Activated CD4-positive, alpha-beta T cell treated with anti-CD3 and anti-CD28 coated beads for 4 hours (primary cell): ENCODE data around the gene CD46.
A peak's percentile ranks its signal among the peaks of the same experiment; 100 is the strongest.

Source experiments
- DNase-seq, 2 donors: peaks; one replicate each; pipeline ENCODE4 v3.0.0-alpha.2; 2020

Gene CD46

DNA sequence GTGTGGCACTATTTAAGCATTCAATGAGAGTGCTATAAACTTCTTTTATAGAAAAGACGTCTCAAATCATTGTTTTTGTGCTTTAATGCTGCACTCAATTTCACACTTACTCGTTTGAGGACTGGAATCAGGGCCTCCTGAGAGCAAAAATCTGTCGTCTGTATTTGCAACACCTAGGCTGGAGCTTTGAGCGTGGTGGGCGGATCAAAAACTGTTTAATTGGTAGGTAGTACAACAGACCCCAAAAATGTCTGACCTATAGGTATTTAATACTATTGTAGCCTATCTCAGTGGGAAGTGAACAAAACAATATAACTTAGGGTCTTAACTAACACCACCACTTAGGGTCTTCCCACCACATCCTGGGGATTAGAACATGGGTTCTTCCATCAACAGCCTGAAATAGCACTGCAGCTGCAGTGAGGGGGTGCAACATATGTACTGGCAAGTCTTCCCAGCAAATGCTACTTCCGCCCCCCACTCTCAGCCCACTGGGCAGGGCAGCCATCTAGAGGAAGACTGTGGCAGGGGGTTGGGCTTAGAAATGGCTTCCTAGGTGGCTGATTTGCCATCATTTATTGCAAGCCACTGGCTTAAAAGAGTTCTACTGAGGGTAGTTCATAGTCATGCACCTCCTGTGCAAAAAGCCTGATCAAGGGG, 48.3 kb downstream of the CD46 start:
- DNase-seq, result no peak

DNA sequence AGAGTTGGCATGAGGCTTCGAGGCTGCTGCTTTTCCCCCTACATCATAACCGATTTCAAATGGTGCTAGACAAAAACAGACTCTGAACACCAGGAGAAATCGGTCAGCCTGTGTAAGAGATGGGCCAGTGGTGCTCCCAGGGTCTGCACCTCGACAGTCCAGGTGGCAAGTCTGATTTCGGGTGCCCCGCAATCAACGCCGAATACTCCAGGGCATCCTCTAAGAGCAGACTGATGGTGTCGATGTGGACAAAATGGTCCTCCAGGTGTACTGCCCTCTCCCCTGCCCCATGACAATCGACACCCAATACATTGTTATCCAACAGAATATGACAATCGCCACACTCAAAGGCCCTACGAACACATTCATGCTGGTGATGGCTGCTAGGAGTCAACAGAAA, 50.0 kb downstream of the CD46 start:
- DNase-seq, result no peak

DNA sequence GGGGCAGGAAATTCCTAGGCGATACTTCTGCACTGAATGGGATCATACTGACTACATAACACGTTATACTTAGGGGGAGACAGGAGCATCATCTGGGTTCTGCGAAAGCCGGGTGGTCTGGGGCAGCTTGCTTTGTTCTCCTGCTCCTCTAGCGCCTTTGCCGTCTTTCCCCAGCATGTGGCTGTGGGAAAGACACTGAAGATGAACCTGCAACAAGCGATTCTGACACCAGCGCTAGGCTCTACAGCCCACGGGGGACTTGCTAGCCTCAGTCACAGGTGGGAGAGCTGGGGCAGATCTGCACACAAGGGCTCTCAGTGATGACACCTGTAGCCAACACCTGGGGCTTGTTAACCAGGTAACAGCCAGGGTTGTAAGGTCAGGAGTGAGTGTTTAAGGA, 51.8 kb downstream of the CD46 start:
- no peak for DNase-seq

DNA sequence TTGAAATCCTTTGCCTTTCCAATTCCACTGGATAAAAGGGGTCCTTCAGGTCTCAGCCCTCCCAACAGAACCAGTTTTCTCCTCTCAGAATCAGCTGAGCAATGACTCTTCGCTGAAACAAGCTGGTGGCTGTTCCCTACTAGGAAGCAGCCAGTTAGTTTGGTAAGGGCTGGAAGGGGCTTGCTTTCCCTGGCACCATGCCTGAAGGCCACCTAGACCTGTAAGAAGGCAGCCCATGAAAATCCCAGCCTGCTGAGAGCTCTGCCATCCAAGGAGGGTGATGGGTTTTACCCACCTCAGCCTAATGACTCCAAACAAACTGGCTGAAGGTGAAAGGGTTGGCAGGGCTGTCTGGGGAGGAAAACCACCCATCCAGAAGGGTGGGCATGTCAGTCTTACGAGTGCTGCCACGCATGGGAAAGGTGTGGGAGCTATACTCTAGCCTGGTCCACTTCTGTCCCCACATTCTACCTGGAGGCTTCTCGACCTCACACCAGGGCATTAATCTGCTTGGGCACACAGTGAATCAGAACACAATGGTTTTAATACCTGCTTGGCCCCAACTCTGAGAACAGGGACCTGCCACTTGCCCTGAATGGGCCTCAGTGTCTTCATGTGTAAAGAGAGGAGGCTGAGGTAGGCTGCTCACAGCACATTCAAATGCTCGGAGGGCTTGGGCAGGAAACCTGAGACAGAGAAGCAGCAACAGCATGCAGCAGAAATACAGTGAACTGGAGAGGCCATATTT, 53.0 kb downstream of the CD46 start:
- DNase-seq, result no peak

DNA sequence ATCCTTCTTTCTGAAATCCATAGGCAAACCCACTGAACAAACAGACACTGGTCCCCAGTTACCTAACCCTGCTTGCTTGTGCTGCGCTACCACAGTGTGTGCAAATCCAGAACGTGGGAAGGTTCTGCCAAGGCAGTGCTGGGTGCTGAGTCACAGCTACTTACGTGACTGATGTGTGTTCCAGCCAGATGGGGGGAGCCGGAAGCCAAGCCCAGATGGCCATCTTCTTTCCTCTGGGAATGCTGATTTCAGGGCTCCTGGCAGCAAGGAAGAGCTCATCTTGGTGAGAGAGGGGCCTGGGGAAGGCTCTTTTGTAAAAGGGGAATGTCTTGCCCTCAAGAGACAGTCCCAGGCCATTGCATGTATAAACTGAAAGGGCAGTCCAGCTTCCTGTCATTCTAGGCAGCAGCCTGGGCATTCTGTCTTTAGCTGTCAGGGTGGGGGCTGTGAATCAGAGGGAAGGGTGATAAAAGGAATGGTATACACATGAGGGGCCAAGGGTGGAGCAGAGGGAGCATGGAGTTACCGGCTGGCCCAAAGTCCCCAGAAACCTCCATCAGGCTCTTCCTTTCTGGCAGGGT, 54.1 kb downstream of the CD46 start:
- no peak for DNase-seq

DNA sequence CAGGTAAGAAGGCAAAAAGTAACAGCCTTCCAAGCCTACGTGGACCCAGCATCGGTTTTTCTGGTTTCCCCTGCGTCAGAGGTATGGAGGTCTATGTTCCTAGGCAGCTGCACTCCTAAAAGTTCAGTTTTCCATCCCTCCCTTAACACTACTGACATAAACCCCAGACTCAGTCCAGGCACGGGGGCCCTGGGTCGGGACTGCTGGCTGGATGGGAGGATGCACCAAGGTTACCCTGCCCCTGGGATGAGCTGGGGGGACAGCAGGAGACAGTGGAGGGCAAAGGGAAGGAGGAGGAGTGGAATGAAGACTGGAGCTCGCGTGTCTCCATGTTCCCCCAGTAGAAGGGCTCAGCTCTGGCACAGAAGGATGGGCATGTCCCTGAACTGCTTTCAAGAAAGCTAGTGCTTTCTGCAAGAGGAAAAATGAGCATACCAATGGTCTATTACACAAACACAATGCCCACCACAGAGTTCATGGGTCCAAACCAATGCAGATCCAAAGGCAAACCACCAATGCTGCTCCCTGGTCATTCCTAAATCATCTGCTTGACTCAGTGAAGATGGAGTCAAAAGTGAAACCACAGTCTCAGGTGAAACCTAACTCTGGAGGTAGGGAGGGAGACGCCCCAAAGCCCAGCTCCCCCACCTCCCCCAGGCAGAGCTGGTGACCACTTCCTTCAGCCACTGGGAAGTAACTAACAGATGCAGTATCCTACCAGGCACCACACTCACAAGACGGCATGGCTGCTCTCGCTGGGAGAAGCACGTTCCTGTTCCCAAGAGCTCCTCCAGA, 54.9 kb downstream of the CD46 start:
- DNase-seq, result no peak

DNA sequence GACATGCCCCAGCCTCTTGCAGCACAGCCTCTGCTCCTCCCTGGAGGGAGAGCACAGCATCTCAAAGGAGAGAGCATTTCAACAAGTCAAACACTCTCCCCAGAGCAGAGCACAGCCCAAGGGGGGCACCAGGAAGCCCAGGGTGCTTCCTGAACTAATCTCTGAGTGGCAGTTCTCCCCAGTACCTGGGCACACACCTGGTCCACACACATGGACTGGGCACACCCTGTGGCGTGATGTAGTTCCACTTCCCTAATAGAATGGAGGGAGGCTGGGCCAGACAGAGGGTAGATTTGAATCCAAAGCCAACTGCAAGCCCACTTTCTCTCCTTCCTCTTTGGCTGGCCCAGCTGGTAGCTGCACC, 55.5 kb downstream of the CD46 start:
- DNase-seq, result no peak

DNA sequence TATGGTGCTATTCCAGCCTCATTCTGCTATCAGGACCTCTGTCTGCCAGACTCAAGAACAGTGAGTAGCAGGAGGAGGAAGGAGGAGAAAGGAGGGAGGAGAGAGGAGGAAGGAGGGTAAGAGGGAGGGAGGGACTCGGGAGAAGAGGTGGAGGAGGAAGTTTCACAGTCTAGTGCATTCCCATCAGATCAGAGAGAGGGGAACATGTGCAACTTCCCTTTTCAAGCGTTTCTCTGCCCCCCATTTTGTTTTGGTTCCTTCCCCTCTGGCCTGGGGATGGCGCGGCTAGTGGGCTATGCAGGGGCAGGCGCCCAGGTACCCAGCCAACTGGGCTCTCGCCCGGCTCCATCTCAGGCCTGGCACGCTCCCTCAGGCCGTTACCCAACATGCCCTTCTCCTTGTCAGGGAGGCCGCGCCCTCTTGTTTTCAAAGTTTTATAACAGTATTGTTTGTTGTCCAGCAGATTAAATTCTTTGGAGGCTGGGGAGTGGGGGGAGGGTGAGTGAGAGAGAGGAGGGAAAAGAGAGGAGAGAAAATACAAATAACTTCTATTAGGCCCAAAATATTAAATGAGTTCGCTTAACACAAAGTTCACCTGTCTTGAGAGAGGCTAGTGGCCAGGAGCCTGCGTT, 56.0 kb downstream of the CD46 start:
- DNase-seq, result no peak

DNA sequence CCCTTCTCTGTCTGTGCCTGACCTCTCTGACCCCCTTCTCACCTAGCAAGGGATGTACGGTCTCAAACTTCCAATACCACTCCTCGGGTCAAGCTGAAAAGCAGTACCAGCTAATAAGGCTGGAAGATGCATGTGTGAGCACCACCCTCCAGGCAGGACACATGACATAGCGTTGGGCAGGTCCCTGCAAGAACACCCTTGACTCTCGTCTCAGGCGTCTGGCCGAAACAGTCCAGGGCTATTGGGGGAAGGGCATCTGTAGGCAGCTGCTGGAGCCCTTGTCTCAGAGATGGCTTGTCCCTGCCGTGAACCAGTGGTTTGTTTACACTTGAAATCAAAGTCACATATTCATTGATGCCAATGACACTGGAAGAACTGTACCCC, 56.5 kb downstream of the CD46 start:
- no peak for DNase-seq

DNA sequence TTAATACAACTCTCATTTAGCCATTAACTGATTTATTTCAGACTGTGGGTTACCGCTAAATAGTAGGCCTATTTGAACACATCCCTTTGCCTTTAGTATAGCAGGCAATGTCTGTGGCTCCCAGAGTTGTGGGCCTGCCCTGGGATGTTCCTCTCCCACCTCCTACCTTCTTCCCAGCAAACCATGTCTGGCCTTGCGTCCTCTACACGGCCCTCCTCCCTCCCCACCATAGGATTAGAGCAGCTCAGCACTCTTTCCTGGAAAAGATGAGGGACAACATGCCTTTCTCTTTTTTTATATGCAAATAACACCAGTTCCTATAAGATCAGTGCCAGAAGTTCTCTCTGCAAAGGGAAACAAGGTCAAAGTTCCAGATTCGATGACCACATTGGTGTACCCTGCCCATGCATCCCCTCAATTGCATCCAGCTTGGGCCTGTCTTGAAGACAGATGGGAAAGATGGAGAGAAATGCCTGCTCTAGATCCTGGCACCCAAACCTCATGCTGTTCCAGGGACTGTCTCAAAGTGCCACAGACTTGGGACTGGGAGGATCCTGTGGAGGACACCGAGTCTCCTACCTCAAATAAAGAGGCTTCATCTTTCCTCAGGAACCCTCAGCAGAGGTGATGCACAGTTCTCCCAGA, 57.2 kb downstream of the CD46 start:
- DNase-seq, result no peak

DNA sequence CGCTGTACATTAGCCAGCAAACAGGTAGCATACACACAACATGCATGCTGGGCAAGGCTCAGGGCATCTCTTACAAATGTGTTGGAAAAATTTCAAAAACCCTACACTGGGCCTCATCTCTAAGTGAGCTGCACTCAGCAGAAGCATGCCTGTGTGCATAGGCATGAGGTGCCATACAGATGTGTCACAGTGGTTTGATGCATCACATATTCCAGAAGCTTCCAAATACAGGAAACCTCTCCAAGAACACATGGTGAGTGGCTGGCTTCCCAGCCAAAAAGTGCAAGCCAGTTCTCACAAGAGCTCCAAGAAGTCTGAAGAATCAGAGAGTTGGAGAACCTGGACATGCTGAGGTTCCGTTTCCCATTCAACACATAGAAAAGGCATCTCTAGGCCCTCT, 58.3 kb downstream of the CD46 start:
- no peak for DNase-seq

DNA sequence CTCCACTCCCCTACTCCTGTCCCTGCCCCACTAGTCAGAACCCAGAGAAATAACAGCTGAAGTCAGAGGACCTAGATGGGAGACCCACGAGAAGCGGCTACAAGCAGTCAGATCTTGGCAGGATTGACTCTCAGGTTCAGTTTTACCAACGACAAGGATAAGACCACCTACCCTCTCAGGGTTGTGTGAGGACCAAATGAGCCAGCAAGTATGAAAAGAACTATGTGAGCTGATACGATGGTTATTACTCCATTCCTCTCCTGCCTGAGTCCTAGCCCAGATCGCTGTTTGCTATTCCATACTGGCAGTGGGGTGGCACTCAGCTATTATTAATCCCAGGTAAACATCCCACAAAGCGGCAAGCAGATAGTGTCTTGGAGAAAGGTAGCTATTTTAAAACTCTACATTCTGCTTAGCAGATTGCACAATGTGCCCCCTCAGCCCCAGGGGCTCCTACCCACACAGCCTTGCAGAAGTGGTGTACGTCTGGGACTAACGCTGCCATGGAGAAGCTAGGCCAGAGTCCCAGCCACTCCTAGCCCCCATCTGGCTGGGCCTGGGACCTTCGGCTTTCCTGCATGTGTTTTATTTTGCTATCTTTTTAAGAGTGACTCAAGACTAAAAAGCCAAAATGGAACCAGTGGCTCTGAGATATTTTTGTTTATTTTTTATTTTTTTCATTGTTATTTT, 58.9 kb downstream of the CD46 start:
- no peak for DNase-seq

DNA sequence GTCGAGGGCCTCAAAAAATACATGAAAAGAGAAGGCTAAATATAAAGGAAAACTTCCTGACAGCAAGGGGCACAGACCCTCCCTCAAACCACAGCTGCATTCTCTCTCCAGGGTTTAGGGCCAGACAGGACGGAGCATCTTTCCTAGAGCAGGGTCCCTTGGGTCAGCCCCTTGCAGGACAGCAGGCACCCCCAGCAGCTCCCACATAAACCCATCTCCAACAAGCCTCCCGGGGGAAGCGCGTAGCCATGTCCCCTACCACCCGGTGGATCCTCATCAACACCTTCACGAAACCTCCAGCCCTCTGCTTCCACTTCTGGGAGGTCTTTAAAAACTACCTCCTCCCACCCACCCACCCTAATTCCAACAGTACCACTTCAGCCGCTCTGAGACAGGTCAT, 59.5 kb downstream of the CD46 start:
- DNase-seq, result no peak

DNA sequence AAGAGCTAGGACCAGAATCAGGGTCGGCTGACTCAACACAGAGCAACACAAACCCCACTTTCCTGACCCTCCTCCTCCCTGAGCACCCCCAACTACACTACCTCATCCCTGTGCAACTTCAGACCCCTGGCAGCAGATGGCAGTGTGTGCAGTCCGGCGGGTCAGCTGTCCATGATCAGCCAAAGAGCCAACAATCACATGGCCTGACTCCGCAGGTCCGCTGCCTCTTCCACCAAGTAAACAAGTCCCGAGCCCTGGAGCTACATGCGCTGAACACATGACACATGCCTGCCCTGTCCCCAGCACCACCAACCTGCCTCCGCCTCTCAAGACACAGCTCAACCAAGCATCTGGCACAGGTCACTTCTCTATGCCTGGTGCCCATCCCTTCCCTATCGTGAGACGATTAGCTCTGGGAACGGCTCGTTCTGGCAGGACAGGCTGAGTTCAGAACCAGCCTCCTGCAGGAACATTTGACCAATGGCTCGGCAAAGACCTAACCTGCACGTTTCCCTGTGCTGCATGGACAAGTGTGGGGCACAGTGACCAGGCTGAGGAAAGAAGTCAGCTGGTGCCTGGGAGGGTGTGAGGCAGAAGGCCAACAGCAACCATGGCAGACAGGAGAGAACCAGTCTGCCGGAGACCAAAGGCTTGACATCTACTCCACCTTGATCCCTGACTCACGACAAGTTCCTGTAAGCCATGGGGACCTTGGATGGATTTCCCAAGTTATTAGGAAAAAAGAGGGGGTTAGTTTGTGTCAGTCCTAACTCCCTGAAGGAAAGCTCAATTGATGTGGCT, 60.3 kb downstream of the CD46 start:
- DNase-seq, result no peak

DNA sequence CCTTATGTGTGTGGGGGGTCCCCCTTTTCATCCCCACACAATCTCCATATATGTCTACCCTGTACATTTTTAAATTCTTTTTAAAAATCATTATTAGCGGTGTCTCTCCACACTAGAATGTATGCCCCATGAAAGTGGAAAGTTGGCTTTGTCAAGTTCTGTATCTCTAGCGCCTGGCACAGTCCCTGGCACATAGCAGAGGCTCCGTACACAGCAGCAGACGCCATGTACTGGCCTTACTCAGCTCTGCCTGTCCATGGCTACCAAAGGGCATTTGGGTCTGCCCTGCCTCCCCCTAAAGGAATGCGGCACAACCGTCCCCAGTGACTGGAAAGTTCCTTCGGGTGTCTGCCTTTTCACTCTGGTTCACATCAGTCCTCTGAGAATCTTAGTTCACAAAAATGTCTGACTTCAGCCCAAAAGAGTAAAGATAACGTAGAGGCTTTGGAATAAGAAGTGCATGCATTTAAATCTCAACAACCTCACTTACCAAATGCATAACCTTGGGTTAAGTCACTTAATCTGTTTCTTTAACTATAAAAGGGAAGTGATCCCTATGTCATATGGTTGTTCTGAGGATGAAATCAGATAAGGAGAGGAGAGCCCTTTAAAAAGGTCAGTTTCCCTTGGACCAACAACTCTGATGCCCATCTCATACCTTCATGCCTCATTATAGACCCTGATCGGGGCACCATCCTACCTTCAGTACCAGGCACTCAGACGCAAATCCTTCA, 61.1 kb downstream of the CD46 start:
- no peak for DNase-seq

DNA sequence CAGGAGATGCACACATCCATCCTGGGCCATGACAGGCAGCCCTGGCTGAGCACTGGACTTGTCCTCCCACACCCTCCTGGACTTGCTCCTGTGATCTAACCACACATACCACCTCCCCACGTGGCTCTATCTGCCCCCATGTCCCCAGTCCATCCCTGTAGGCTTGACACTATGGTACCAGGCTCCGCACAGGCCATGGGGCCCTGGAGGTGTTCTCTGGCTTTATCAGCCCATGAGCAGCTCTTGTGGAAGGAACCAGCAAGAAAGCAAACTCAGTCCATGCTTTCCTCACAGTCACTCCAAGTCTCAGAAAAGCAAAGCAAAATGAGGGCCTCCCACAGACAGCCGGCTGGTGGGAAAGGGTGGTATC, 61.6 kb downstream of the CD46 start:
- DNase-seq, result no peak

DNA sequence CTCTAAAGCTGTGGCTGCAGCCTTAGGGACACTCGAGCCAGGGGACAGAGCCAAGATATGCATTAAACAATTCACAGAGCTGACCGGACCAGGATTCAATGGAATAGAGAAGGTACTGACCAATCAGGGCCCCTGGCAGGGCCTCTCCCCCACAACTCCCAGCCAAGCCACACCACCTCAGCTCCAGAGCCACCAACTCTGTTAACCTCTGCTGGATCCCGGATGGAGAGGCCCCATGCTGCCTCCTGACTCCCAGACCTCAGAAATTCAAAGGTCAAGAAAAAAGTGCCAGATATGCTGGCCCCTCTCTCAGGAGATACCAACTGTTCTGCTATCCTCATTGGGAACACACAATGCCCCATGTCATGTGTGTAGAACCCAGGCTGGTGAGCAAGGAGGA, 62.1 kb downstream of the CD46 start:
- no peak for DNase-seq

DNA sequence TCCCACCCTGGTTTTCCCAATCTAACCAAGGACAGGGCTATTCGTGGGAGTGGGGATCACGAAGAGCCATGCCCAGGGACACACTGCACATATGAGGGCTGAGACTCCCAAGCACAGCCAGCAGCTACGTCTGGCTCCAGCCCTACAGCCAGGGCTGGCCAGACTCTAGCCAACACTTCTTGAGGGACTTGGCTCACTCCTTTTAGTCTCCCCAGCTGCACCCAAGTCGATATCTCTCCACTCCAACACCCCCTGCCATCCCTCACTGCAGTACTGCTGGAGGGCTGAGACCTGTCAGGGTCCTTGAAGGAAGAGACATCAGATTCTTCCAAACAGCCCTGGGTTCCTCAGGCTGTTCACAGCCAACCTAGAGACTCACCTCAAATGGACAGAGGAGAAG, 62.6 kb downstream of the CD46 start:
- DNase-seq, result no peak

DNA sequence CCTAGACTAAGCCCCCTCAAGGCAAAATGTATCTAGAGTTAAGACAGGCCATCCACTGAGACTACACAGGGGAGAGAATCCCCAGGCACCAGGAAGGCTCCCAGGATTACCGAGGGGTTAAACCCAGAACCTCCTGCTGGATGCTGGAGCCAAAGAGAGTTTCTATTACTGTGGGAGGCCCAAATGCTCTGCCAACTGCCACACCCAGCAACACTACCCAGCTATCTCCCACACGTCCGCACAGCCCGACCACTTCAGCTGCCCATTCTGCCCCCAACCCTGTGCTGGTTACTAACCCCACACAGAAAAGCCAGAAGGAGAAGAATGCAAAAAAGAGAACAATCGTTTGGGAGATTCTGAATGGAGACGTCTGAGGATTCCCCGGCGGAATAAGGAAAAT, 63.6 kb downstream of the CD46 start:
- no peak for DNase-seq

DNA sequence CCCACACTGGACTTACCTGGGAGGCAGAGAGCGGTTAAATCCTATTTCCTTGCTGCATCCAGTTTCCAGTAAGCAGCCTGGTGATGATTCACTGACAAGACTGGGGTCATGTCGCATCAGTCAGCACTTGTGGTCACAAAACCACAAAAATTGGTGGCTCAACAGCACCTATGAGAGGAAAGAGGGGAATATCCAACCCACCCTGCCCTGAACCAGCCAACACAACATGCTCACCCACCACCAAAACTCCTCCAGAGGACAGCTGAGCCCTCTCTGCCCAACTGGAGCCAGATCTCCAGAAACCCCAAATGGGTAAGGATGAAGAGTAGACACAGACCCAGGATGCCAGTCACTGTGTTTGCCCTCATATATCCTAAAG, 64.0 kb downstream of the CD46 start:
- peak; percentile 26 to 36 for DNase-seq

DNA sequence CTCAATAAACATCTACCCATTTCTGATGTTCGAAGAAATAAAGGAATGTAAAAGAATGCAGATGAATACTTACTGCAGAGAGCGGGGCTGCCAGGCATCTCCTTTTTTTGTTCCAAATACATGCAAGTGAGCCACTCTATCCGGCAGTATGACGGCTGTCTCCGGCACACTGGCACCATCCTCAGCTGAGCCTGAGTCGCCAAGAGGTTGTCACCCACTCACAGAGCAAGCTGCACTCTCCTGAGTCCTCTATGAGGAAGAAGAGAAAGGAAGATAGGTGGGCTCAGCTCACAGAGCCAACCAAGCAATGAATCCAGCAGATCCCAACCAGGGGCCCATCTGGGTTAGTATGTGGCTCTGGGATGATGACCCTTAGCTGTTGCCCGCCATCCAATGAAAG, 65.3 kb downstream of the CD46 start:
- DNase-seq, result no peak
